Measurements from ENCODE around the gene ARHGAP18. TPM values are rescaled to one million over a fixed set of nuclear protein-coding genes. Genes with fewer than 3 reads are reported as not detected.

Gene ARHGAP18
- total and polyA plus RNA-seq, 2 of the 13 experiments (the other 11 are each of a cell fraction or from before 2014, with no cell fraction given): 58.2 to 115 TPM

GRCh38 chr6:129620234-129620610, 89.8 kb downstream of the ARHGAP18 start:
- DNase-seq (ENCODE audit: low spot score): no peak
- Histone ChIP-seq H4K20me1 (ENCODE audit: insufficient read depth, low read length) (no peaks in the 10 kb centered on the region), H3K36me3 (replicated peaks in 1 of 2; ENCODE audit: control insufficient read depth in 1 of 2, insufficient read depth in 2 of 2, low read length in 2 of 2) (peaks cover 29 to 80% of the 10 kb centered on the region in 2 experiments), H3K79me2 (ENCODE audit: insufficient read depth, low read length) (no peaks in the 10 kb centered on the region), H3K9me3 (ENCODE audit: low read length) (no peaks in the 10 kb centered on the region), H3K4me2 (ENCODE audit: low read depth, low read length) (no peak overlapping the region), H3K9ac (ENCODE audit: insufficient read depth, low read depth, low read length) (no peak overlapping the region), H3K4me3 (replicated peaks in 1 of 3; ENCODE audit: insufficient read depth in 1 of 3, low read depth in 2 of 3, low read length in 3 of 3) (no peak overlapping the region), H3K27ac (ENCODE audit: extremely low read length, insufficient read depth, low read length) (no peak overlapping the region), H3K27me3 (ENCODE audit: control insufficient read depth in 1 of 2, insufficient read depth in 2 of 2, low read length in 2 of 2) (no peaks in the 10 kb centered on the region), H2AFZ (ENCODE audit: low read length) (no peak overlapping the region), H3K4me1 (ENCODE audit: insufficient read depth, low read length) (no peaks in the 10 kb centered on the region)
- in situ Hi-C loops (cut with HindIII; ENCODE audit: extremely low pct_ligation_motif_present, low pct_unique_long_range_greater_than_20kb): no loop called here
- POLR2A ChIA-PET: no interaction called here
- CTCF ChIA-PET (ENCODE audit: low intra/inter-chr PET ratio, low total read pairs): interaction anchor here (3.7 kb wide), 1 partner anchor 111 kb away, joined by 39 read pairs; no protein-coding TSS in a partner anchor
- intact Hi-C loops (cut with micrococcal nuclease; ENCODE audit: unreplicated experiment): no loop called here
- ATAC-seq: no peak
- TSS peak; percentile 11 for BruUV-seq (replicated peaks)
- FAIRE-seq: no peak
- no peak for TF ChIP-seq ZSCAN30 (CRISPR knock-in tag; IDR thresholded peaks at IDR 0.05)
- TF ChIP-seq, protein P1, sequence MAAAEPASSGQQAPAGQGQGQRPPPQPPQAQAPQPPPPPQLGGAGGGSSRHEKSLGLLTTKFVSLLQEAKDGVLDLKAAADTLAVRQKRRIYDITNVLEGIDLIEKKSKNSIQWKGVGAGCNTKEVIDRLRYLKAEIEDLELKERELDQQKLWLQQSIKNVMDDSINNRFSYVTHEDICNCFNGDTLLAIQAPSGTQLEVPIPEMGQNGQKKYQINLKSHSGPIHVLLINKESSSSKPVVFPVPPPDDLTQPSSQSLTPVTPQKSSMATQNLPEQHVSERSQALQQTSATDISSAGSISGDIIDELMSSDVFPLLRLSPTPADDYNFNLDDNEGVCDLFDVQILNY (CRISPR knock-in tag; conservative IDR thresholded peaks at IDR 0.05): no peak
- TF ChIP-seq TBX3 (IDR thresholded peaks at IDR 0.05; ENCODE audit: borderline replicate concordance): no peak
- TF ChIP-seq ZNF781 (CRISPR knock-in tag; IDR thresholded peaks at IDR 0.05; ENCODE audit: borderline replicate concordance, not compliant biosample characterization): no peak
- TF ChIP-seq, protein P2, sequence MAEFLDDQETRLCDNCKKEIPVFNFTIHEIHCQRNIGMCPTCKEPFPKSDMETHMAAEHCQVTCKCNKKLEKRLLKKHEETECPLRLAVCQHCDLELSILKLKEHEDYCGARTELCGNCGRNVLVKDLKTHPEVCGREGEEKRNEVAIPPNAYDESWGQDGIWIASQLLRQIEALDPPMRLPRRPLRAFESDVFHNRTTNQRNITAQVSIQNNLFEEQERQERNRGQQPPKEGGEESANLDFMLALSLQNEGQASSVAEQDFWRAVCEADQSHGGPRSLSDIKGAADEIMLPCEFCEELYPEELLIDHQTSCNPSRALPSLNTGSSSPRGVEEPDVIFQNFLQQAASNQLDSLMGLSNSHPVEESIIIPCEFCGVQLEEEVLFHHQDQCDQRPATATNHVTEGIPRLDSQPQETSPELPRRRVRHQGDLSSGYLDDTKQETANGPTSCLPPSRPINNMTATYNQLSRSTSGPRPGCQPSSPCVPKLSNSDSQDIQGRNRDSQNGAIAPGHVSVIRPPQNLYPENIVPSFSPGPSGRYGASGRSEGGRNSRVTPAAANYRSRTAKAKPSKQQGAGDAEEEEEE (CRISPR knock-in tag; IDR thresholded peaks at IDR 0.05; ENCODE audit: borderline replicate concordance): no peak
- no peak for TF ChIP-seq ZNF761 (CRISPR knock-in tag; conservative IDR thresholded peaks at IDR 0.05)
- TF ChIP-seq SIN3A (IDR thresholded peaks at IDR 0.05; ENCODE audit: borderline replicate concordance, low read depth, low read length): no peak
- no peak for TF ChIP-seq RFX3 (CRISPR knock-in tag; IDR thresholded peaks at IDR 0.05)
- TF ChIP-seq MAX (IDR thresholded peaks at IDR 0.05): no peak
- no peak for TF ChIP-seq TAF1 (CRISPR knock-in tag; IDR thresholded peaks at IDR 0.05)
- no peak for TF ChIP-seq ATAD3A (CRISPR knock-in tag; IDR thresholded peaks at IDR 0.05)
- TF ChIP-seq ZNF350 (CRISPR knock-in tag; IDR thresholded peaks at IDR 0.05; ENCODE audit: borderline replicate concordance, low read depth): no peak
- TF ChIP-seq PPARG (CRISPR knock-in tag; conservative IDR thresholded peaks at IDR 0.05): no peak
- TF ChIP-seq, protein P3, sequence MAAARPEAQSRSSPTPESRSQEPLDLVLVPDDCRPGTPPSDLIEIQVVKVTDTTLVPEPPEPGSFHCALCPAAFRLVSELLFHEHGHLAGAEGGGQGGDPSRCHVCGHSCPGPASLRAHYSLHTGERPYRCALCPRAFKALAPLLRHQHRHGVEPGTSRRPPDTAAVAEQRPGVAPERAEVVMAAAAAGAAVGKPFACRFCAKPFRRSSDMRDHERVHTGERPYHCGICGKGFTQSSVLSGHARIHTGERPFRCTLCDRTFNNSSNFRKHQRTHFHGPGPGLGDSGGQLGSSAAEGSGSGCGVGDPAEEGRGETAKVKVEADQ (CRISPR knock-in tag; IDR thresholded peaks at IDR 0.05; ENCODE audit: borderline replicate concordance): no peak
- TF ChIP-seq NCOA5 (CRISPR knock-in tag; IDR thresholded peaks at IDR 0.05): no peak
- TF ChIP-seq U2AF2 (IDR thresholded peaks at IDR 0.05; ENCODE audit: low read depth, low read length): no peak
- no peak for TF ChIP-seq REXO4 (CRISPR knock-in tag; IDR thresholded peaks at IDR 0.05; ENCODE audit: borderline replicate concordance)
